ENCODE measurements around the gene EMP2. TPM values are rescaled to one million over a fixed set of nuclear protein-coding genes. Genes with fewer than 3 reads are reported as not detected.

Gene EMP2
- total and polyA plus RNA-seq, 10 donors, result 2.8 to 37.2 (median 19.5) TPM

GRCh38 chr16:10529895-10530669 is 50.3 kb downstream of the EMP2 start:
- no peak for DNase-seq
- no peak overlapping the region for H3K27ac ChIP-seq
- peaks cover 0 to 28% (median 0%) of the 10 kb centered on the region in 6 donors for H3K36me3 ChIP-seq
- 53 to 73% (median 58%) methylated on average over 1 of the region's 1 CpG for WGBS, 5 donors
- no peak overlapping the region for H3K4me3 ChIP-seq
- no peaks in the 10 kb centered on the region for H3K9me3 ChIP-seq
- TF ChIP-seq POLR2A (IDR thresholded peaks at IDR 0.05) (no peak), POLR2AphosphoS5 (IDR thresholded peaks at IDR 0.05) (no peak)
- TF ChIP-seq, protein P1, sequence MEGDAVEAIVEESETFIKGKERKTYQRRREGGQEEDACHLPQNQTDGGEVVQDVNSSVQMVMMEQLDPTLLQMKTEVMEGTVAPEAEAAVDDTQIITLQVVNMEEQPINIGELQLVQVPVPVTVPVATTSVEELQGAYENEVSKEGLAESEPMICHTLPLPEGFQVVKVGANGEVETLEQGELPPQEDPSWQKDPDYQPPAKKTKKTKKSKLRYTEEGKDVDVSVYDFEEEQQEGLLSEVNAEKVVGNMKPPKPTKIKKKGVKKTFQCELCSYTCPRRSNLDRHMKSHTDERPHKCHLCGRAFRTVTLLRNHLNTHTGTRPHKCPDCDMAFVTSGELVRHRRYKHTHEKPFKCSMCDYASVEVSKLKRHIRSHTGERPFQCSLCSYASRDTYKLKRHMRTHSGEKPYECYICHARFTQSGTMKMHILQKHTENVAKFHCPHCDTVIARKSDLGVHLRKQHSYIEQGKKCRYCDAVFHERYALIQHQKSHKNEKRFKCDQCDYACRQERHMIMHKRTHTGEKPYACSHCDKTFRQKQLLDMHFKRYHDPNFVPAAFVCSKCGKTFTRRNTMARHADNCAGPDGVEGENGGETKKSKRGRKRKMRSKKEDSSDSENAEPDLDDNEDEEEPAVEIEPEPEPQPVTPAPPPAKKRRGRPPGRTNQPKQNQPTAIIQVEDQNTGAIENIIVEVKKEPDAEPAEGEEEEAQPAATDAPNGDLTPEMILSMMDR (IDR thresholded peaks at IDR 0.05 in 8 of 11, conservative IDR thresholded peaks at IDR 0.05 in 3 of 11), result no peak
- intact Hi-C loops (cut with DNase I; ENCODE audit: low total_unique reads), result loop anchor here (10.0 kb wide), 1 partner anchor 385 kb away; no protein-coding TSS in a partner anchor
- H3K4me1 ChIP-seq, result no peaks in the 10 kb centered on the region
- no peaks in the 10 kb centered on the region for H3K27me3 ChIP-seq (replicated peaks in 1 of 7)

DNA sequence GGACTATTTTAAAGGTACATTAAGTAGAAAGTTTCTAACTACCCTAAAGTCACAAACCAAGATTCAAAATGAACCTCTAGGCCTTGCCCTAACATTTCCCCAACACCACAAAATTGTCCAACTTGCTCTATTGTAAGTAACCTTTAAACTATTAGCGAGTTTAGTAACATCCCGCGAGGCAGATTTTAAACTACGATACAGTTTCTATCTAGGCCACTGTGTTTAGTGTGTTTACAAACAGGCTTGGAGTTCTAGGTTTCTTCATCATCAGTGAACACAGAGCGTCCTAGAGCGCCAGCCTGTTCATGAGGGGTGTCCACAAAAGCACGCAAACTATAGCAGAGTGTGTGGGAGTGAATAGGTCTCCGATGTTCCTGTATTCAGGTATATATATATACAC is 51.8 kb downstream of the EMP2 start:
- intact Hi-C loops (cut with DNase I; ENCODE audit: low total_unique reads), result loop anchor here (10.0 kb wide), 1 partner anchor 386 kb away; no protein-coding TSS in a partner anchor
- TF ChIP-seq, protein P1 (IDR thresholded peaks at IDR 0.05 in 8 of 11, conservative IDR thresholded peaks at IDR 0.05 in 3 of 11), result no peak
- TF ChIP-seq POLR2AphosphoS5 (IDR thresholded peaks at IDR 0.05), result no peak
- no peak for TF ChIP-seq POLR2A (IDR thresholded peaks at IDR 0.05)
- 92 to 99% (median 97%) methylated on average over 8 of the region's 8 CpGs for WGBS, 5 donors
- Histone ChIP-seq H3K4me1 (no peaks in the 10 kb centered on the region), H3K9me3 (no peaks in the 10 kb centered on the region), H3K27ac (no peak overlapping the region), H3K27me3 (replicated peaks in 1 of 7) (no peaks in the 10 kb centered on the region), H3K36me3 (peaks cover 0 to 28% (median 0%) of the 10 kb centered on the region in 6 donors), H3K4me3 (no peak overlapping the region)
- DNase-seq, result no peak

GRCh38 chr16:10526962-10527361 is 53.4 kb downstream of the EMP2 start:
- TF ChIP-seq, protein P1 (IDR thresholded peaks at IDR 0.05 in 8 of 11, conservative IDR thresholded peaks at IDR 0.05 in 3 of 11), result no peak
- TF ChIP-seq POLR2A (IDR thresholded peaks at IDR 0.05) (no peak), POLR2AphosphoS5 (IDR thresholded peaks at IDR 0.05) (no peak)
- 80 to 99% (median 93%) methylated on average over 7 of the region's 7 CpGs for WGBS, 5 donors
- H3K4me1 ChIP-seq, result peaks cover 0 to 1% (median 0%) of the 10 kb centered on the region in 6 donors
- H3K36me3 ChIP-seq, result peaks cover 0 to 13% (median 0%) of the 10 kb centered on the region in 6 donors
- no peaks in the 10 kb centered on the region for H3K9me3 ChIP-seq
- H3K4me3 ChIP-seq, result no peak overlapping the region
- H3K27me3 ChIP-seq (replicated peaks in 1 of 7), result no peaks in the 10 kb centered on the region
- intact Hi-C loops (cut with DNase I; ENCODE audit: low total_unique reads), result loop anchor here (10.0 kb wide), 1 partner anchor 388 kb away; no protein-coding TSS in a partner anchor
- DNase-seq, result no peak
- H3K27ac ChIP-seq, result no peak overlapping the region

- DNase-seq, result no peak
- WGBS, 5 donors, result 89 to 95% (median 92%) methylated on average over 6 of the region's 6 CpGs
- no peak overlapping the region for H3K27ac ChIP-seq
- peaks cover 0 to 6% (median 0%) of the 10 kb centered on the region in 6 donors for H3K36me3 ChIP-seq
- no peak overlapping the region for H3K4me3 ChIP-seq
- intact Hi-C loops (cut with DNase I; ENCODE audit: low total_unique reads), result loop anchor here (10.0 kb wide), 1 partner anchor 389 kb away; no protein-coding TSS in a partner anchor
- TF ChIP-seq POLR2A (IDR thresholded peaks at IDR 0.05) (no peak), POLR2AphosphoS5 (IDR thresholded peaks at IDR 0.05) (no peak)
- TF ChIP-seq, protein P1 (IDR thresholded peaks at IDR 0.05 in 8 of 11, conservative IDR thresholded peaks at IDR 0.05 in 3 of 11), result no peak
- peaks cover 0 to 7% (median 0%) of the 10 kb centered on the region in 6 donors for H3K4me1 ChIP-seq
- no peaks in the 10 kb centered on the region for H3K27me3 ChIP-seq (replicated peaks in 1 of 7)
- H3K9me3 ChIP-seq, result no peaks in the 10 kb centered on the region
These were observed 55.1 kb downstream of the EMP2 start for GRCh38 chr16:10525214-10525825.

Data from spleen (tissue), 11 donors.